SIG-M5 treated with dmso at 0.1 percent for 504 hours (cell line): ENCODE results near the gene FAIM2.
A peak's percentile ranks its signal among the peaks of the same experiment; 100 is the strongest.
"Not testable (repeated sequence)": the region's sequence is repeated elsewhere in the genome, so short reads cannot be mapped to it uniquely, and the experiment has no call there.

Experiments
- DNase-seq: peaks from one replicate; lab custom pipeline; 2025; ENCODE audit not compliant: unreplicated experiment; lab: John Stamatoyannopoulos, UW

Gene FAIM2

DNA sequence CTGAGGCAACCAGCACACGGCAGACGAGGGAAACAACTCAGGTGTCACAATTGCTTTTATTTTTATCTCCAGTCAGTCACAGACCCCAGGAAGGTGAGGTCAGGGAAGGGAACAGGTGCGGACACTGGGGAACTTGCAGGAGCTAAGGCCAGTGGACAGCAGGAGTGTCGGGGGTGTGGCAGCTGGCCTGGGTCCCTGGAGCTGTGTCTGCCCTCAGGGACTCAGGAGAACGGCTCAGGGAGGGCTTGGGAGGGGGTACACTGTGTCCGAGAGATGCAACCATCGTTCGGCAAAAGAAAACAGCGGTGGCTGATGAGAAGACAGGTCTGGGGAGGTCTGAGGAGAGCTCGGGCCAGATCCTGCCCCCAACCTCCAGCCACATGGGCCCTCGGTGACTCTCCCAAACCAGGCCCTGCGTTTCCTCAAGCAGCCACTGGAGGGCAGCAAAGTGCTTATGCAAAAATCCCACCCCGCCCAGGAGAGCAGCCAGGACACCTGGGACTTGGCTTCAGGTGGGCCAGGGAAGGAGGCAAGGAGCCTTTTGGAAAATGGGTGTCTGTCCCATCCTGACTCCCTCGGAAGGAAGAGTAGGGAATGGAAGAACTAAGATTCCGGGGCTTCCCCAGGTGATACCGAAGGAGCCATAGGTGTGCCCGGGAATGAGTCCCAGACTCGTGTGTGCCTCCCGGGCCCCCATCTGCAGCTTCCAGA is 36.7 kb downstream of the FAIM2 start:
- peak; percentile 47 for DNase-seq

- DNase-seq = no peak
Measured at GRCh38 chr12:49865782-49866135, 37.9 kb downstream of the FAIM2 start.

DNA sequence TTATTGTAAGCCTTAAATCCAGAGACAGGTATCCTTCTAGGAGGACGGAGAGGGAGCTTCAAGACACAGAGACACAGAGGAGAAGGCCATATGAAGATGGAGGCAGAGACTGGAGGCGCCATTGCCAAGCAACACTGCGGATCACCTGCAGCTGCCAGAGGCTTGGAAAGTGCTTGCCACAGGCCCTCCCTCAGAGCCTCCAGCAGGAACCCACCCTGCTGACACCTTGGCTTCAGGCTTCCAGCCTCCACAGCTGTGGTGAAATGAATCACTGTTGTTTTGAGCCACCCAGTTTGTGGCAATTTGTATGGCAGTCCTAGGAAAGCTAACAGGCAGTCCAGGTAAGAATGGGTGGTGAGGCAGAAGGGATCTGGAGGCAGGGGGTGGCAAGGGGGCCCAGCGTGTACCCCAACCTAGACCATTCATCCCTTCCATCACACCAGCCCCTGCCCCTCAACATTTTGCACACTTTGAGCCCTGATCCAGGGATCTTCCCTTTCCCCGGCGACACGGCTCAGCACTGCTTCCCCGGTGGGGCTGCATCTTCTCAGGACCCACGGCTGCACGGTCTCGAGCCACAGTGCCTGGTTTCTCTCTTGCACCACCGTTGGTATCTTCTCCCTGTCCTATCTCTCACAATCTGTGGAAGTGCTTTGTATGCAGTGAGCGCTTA is 38.5 kb downstream of the FAIM2 start:
- no peak for DNase-seq

DNA sequence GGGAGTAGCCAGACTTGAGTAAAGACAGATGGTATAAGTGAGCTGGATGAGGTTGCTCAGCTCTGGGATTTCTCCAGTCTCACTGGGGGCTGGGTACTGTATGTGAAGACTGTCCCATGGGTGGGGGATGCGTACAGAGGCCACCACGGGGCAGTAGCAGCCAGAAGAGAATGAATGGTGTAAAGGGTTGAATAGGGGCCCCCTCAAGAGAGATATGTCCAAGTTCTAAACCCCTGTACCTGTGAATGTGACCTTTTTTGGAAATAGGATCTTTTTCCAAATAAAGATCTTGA is 39.0 kb downstream of the FAIM2 start:
- no peak for DNase-seq

GRCh38 chr12:49863946-49864797 is 39.5 kb downstream of the FAIM2 start:
- no peak for DNase-seq

GRCh38 chr12:49860921-49861320 is 42.8 kb downstream of the FAIM2 start:
- not testable (repeated sequence) for DNase-seq

- DNase-seq = not testable (repeated sequence)
Measured at GRCh38 chr12:49855890-49856289, 47.8 kb downstream of the FAIM2 start.

- DNase-seq = no peak
Measured at GRCh38 chr12:49854976-49855375, 48.7 kb downstream of the FAIM2 start.

GRCh38 chr12:49853671-49854070 is 50.0 kb downstream of the FAIM2 start:
- no peak for DNase-seq

DNA sequence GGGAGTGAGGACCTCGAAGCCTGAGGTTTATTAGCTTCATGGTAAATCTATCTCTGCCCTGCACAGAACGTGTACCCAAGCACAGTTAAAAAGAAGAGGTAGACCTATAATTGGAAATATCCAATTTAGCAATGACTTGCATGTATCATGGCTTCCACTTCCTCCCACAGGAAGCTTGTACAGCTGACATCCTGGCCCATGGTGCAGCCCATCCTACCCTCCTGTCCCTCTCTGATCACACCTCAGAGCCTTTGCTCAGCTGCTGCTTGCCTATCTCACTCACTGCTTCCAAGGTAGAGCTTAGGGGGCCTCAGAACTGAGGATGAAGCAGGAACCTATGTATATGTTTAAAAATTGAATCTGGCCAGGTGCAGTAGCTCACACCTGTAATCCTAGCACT is 56.5 kb downstream of the FAIM2 start:
- no peak for DNase-seq

DNA sequence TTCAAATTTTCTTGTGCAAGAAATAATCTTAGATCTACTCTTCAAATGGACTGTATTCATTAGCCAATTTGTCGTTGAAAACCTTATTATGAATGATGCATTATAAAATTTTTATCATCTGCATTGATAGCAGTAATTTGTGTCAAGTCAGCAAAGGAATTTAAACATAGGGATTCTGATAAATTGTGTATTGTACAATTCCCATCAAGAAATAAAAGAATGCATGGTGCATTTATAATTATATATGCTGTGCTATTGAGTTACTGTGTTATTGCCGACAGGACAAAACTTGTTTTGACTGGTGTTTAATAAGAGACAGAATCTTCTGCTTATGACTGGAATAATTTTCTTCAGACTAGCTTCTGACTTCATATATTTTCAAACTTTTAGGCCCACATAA is 57.7 kb downstream of the FAIM2 start:
- DNase-seq = no peak

DNA sequence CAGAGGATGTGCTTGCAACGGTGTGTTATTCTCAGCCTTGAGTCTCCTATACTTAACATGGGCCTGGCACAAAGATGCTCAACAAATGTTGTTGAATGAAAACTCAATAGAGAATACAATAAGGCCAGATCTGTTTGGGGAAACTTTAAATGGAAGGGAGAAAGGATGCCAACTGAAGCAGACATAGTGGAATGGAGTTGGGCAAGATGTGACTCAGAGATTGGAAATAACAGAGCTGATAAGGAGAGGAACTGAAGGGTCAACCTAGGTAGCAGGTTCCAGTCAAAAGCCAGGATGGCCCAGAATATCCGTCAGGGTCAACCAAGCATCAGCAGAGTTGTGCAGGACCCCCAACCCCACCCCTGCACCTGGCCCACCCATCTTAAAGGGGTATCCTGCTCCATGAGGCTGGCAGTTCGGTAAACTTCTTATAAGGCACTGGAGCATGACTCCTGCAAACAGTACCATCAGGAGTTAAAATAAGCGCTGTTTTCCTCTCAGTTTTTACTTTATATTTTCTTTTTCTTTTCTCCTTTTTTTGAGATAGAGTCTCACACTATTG is 59.7 kb downstream of the FAIM2 start:
- DNase-seq = no peak

GRCh38 chr12:49843411-49843810 is 60.3 kb downstream of the FAIM2 start:
- DNase-seq = no peak

DNA sequence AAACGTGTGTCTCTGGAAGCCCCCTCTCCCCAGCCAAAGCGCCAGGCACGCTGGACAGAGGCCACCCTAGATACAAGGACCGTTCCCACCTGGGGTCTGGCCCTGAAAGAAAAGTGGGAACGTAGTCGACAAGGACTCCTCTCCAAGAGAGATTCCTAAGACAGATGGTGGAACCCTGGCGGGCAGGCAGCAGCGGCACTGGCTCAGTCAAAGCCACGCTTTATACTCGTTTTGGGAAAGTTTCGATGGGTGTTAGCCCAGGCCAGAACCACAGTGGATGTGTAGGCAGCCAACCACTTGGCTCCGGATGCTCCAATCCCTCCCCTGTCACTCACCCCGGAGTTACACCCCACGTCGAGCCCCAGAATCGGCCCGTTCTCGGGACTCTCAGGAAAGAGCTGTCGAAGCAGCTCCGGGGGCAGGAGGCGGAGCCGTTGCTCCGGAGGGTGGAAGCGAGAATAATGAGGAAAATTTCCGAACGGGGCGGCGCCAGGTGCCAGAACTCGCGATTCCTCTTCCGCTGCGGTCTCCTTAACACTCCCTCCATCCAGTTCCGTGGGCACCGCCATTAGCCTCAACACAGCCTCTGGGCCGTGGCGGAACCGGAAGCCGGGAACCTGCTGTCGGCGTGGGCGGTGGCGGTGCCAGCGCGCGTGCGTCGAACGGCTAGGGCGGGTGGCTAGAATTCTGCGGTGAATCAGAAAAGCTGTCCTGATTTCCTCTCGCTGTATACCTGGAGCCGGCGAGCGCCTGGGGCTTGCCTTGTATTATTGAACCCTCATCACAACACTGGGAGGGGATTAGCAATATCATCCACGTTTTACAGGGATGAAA is 61.0 kb downstream of the FAIM2 start, which contains the start of gene BCDIN3D:
BCDIN3D (minus strand) TSS at position 588 of the 834 bp plus-strand sequence; CDS start at position 569, 19 bp downstream.
- DNase-seq = peak; percentile 96

- DNase-seq = peak; percentile 71
Measured at GRCh38 chr12:49838973-49839633, 64.6 kb downstream of the FAIM2 start.

GRCh38 chr12:49832836-49833421 is 70.8 kb downstream of the FAIM2 start:
- no peak for DNase-seq

DNA sequence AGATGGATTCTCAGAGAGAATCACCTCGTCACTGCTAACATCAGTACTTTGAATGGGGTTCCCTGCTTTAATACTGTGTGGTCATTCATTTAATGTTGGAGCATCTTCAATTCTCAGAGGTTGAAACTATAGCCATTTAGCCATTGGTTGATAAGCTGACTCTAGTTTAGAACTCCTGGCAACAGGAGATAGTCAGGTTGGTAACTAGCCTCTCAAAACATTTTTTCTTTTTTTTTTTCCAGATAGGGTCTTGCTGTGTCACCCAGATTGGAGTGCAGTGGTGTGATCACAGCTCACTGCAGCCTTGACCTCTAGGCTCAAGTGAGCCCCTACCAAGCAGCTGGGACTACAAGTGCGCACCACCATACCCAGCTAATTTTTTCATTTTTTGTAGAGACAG is 72.0 kb downstream of the FAIM2 start:
- DNase-seq = no peak

DNA sequence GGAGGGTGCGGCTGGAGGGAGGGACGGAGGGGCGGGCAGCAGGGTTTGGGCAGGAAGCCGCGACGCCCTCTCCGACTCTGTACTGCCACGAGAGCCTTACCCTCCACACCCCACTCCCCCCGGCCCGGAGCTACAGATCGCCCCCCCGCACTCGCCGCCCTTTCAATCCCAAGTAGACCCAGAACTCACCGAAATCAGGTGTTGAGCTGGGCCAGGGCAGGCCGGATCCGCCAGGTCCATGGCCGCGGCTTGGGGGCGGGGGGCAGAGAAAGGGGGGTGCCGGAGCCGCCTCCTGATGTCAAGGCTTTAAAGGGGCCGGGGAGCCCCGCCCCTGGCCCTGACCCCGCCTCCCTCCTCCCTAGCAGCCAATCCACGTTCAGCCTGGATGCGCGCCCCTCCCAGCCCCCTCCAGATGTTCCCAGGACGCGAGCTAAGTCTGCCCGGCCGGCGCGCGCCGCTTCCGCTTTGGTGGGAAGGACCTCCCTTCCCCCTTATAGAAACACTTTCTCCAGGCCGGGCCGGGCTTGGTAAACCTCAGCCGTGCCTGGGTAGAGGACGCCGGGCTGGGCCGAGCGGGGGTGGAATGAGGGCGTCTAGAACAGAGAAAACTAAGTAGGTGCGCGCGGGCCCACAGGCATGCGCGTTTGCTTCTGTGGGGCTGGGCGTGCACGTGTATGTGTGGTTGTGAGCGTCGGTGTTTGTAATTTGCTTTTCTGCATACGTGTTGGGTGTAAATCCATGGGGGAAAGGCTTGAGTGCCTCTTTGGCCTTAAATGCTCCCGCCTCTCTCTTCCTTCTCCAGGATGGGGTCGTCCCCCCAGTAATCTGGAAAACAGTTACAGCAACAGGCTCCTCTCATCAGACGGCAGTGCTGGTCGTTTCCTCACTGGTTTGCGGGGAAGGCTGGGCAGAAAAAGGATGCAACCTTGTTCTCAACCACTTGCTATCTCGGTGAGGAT is 75.3 kb downstream of the FAIM2 start, which contains the start of gene NCKAP5L:
NCKAP5L (minus strand) TSS at position 281 of the 959 bp plus-strand sequence. CDS start 24,369 bp downstream, outside the sequence.
- DNase-seq = peak; percentile 96
